Measurements from ENCODE around the gene MGAT5B.

Gene MGAT5B

DNA sequence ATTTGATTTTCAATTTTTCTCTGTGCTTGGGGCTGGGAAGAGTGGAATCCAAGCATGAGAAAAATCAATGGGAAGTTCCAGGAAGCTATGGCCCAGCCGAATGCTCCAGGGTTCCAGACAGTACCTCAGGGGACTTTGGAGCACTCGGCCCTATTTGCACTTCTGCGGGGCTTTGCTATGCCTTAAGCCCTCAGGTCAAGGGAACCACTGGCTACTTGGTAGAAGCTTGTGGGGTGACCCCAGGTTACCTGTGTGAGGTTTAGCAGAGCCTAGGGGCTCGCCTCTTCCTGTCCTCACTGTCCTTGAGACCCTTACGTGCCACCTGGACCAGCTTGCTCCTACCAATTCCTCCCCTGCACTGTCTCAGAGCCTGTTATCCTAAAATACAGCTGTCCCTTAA lies 121.3 kb downstream of the MGAT5B start:
- TF ChIP-seq POLR2AphosphoS5 (IDR thresholded peaks at IDR 0.05; ENCODE audit: low read depth, low read length): no peak
- no peak for TF ChIP-seq FOXP2 (optimal IDR thresholded peaks at IDR 0.05; ENCODE audit: borderline replicate concordance, extremely low read depth, extremely low read length, insufficient read depth)
- TF ChIP-seq SIN3A (IDR thresholded peaks at IDR 0.05; ENCODE audit: borderline replicate concordance, insufficient read depth, low read length): no peak
- no peak for TF ChIP-seq TAF1 (IDR thresholded peaks at IDR 0.05; ENCODE audit: borderline replicate concordance, insufficient read depth, low read length)
- TF ChIP-seq, protein P1, sequence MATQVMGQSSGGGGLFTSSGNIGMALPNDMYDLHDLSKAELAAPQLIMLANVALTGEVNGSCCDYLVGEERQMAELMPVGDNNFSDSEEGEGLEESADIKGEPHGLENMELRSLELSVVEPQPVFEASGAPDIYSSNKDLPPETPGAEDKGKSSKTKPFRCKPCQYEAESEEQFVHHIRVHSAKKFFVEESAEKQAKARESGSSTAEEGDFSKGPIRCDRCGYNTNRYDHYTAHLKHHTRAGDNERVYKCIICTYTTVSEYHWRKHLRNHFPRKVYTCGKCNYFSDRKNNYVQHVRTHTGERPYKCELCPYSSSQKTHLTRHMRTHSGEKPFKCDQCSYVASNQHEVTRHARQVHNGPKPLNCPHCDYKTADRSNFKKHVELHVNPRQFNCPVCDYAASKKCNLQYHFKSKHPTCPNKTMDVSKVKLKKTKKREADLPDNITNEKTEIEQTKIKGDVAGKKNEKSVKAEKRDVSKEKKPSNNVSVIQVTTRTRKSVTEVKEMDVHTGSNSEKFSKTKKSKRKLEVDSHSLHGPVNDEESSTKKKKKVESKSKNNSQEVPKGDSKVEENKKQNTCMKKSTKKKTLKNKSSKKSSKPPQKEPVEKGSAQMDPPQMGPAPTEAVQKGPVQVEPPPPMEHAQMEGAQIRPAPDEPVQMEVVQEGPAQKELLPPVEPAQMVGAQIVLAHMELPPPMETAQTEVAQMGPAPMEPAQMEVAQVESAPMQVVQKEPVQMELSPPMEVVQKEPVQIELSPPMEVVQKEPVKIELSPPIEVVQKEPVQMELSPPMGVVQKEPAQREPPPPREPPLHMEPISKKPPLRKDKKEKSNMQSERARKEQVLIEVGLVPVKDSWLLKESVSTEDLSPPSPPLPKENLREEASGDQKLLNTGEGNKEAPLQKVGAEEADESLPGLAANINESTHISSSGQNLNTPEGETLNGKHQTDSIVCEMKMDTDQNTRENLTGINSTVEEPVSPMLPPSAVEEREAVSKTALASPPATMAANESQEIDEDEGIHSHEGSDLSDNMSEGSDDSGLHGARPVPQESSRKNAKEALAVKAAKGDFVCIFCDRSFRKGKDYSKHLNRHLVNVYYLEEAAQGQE (IDR thresholded peaks at IDR 0.05; ENCODE audit: insufficient read depth in 1 of 2, low read depth in 2 of 2, low read length in 2 of 2): no peak

DNA sequence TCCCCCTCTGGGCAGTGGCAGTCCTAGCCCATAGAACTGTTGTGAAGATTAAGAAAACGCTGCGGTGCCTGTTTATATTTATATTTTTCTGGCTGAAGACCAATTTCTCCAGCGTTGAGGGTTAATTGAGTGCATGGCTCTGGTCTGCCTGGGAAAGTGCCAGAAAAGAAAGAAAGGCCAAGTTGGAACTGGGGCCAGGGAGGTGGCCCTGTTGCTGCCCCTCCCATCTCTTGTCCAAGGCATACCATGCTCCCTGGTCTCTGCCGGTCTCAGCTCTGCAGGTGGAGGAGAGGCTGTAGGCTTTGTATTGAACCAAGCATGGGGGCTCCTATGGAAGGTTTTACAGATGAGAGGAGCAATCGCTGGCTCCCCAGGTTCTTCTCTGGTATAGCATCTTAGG lies 124.7 kb downstream of the MGAT5B start:
- TF ChIP-seq POLR2AphosphoS5 (IDR thresholded peaks at IDR 0.05; ENCODE audit: low read depth, low read length) (no peak), SIN3A (IDR thresholded peaks at IDR 0.05; ENCODE audit: borderline replicate concordance, insufficient read depth, low read length) (no peak), FOXP2 (optimal IDR thresholded peaks at IDR 0.05; ENCODE audit: borderline replicate concordance, extremely low read depth, extremely low read length, insufficient read depth) (no peak), TAF1 (IDR thresholded peaks at IDR 0.05; ENCODE audit: borderline replicate concordance, insufficient read depth, low read length) (no peak)
- TF ChIP-seq, protein P1 (IDR thresholded peaks at IDR 0.05; ENCODE audit: insufficient read depth in 1 of 2, low read depth in 2 of 2, low read length in 2 of 2): no peak

DNA sequence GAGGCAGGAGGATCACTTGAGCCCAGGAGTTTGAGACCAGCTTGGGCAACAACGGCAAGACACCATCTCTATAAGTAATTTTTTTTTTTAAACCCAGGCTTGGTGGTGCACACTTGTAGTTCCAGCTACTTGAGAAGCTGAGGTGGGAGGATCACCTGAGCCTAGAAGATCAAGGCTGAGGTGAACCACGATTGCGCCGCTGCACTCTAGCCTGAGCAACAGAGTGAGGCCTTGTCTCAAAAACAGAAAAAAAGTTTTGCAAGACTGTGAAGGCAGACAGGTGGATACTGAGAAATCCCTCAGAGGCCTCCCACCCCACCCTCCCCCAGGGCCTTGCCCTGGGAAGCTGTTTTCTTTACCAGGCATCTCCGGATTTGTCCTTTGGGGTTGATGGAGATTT lies 125.4 kb downstream of the MGAT5B start:
- TF ChIP-seq, protein P1 (IDR thresholded peaks at IDR 0.05; ENCODE audit: insufficient read depth in 1 of 2, low read depth in 2 of 2, low read length in 2 of 2): no peak
- TF ChIP-seq FOXP2 (optimal IDR thresholded peaks at IDR 0.05; ENCODE audit: borderline replicate concordance, extremely low read depth, extremely low read length, insufficient read depth) (no peak), SIN3A (IDR thresholded peaks at IDR 0.05; ENCODE audit: borderline replicate concordance, insufficient read depth, low read length) (no peak), POLR2AphosphoS5 (IDR thresholded peaks at IDR 0.05; ENCODE audit: low read depth, low read length) (no peak), TAF1 (IDR thresholded peaks at IDR 0.05; ENCODE audit: borderline replicate concordance, insufficient read depth, low read length) (no peak)

DNA sequence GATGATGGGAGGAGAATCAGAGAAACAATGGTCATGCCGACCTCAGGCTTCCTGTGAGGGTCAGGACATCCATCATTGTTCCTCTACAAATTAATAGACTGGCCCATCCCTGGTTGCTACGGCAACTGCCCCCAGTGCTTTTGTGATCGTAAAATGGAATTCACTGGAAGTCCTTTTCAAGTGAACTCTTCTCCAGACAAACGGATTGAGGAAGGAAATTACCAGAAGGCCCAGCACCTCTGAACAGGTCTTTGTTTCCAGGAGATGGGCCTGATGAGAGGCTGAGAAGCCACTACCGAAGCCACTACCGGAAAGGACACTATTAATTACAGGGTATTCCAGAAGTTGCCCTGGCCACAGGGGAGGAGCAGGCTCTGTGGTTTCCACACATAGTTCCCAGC lies 126.0 kb downstream of the MGAT5B start:
- TF ChIP-seq, protein P1 (IDR thresholded peaks at IDR 0.05; ENCODE audit: insufficient read depth in 1 of 2, low read depth in 2 of 2, low read length in 2 of 2): no peak
- no peak for TF ChIP-seq POLR2AphosphoS5 (IDR thresholded peaks at IDR 0.05; ENCODE audit: low read depth, low read length)
- TF ChIP-seq SIN3A (IDR thresholded peaks at IDR 0.05; ENCODE audit: borderline replicate concordance, insufficient read depth, low read length): no peak
- TF ChIP-seq TAF1 (IDR thresholded peaks at IDR 0.05; ENCODE audit: borderline replicate concordance, insufficient read depth, low read length): no peak
- no peak for TF ChIP-seq FOXP2 (optimal IDR thresholded peaks at IDR 0.05; ENCODE audit: borderline replicate concordance, extremely low read depth, extremely low read length, insufficient read depth)

Measured in PFSK-1 (cell line).